Dedifferentiated amniotic fluid mesenchymal stem cell (primary cell): ENCODE measurements around the gene FBN2.
"Not testable (repeated sequence)": the region's sequence is repeated elsewhere in the genome, so short reads cannot be mapped to it uniquely, and the experiment has no call there.

Experiments used
- DNase-seq: peaks from one replicate; pipeline ENCODE4 v3.0.0-alpha.2; 2016; ENCODE audit errors: extremely low spot score

Gene FBN2

GRCh38 chr5:128534726-128535125 lies 3.3 kb downstream of the FBN2 start:
- peak; percentile 60 for DNase-seq

- DNase-seq: no peak
Observed at GRCh38 chr5:128532776-128533175, 5.3 kb downstream of the FBN2 start.

- DNase-seq: no peak
Observed at GRCh38 chr5:128532127-128532526, 5.9 kb downstream of the FBN2 start.

- DNase-seq: no peak
Observed at GRCh38 chr5:128528637-128529255, 9.3 kb downstream of the FBN2 start.

- DNase-seq: no peak
Observed at GRCh38 chr5:128528126-128528525, 9.9 kb downstream of the FBN2 start.

- no peak for DNase-seq
Observed at GRCh38 chr5:128527077-128527476, 11.0 kb downstream of the FBN2 start.

- no peak for DNase-seq
Observed at GRCh38 chr5:128522336-128522735, 15.7 kb downstream of the FBN2 start.

- DNase-seq: no peak
Observed at GRCh38 chr5:128519827-128520226, 18.2 kb downstream of the FBN2 start.

- DNase-seq: no peak
Observed at GRCh38 chr5:128516978-128517377, 21.1 kb downstream of the FBN2 start.

- no peak for DNase-seq
Observed at GRCh38 chr5:128513806-128514205, 24.2 kb downstream of the FBN2 start.

GRCh38 chr5:128512894-128513293 lies 25.2 kb downstream of the FBN2 start:
- no peak for DNase-seq

GRCh38 chr5:128506643-128507042 lies 31.4 kb downstream of the FBN2 start:
- DNase-seq: no peak

GRCh38 chr5:128503727-128504126 lies 34.3 kb downstream of the FBN2 start:
- DNase-seq: not testable (repeated sequence)

GRCh38 chr5:128498844-128499455 lies 39.1 kb downstream of the FBN2 start:
- DNase-seq: no peak

- no peak for DNase-seq
Observed at GRCh38 chr5:128494516-128494915, 43.5 kb downstream of the FBN2 start.

GRCh38 chr5:128493657-128494329 lies 44.3 kb downstream of the FBN2 start:
- DNase-seq: no peak

GRCh38 chr5:128491291-128491690 lies 46.8 kb downstream of the FBN2 start:
- no peak for DNase-seq

- no peak for DNase-seq
Observed at GRCh38 chr5:128490761-128491160, 47.3 kb downstream of the FBN2 start.

- DNase-seq: peak; percentile 38
Observed at GRCh38 chr5:128487041-128487440, 51.0 kb downstream of the FBN2 start.

GRCh38 chr5:128483738-128484137 lies 54.3 kb downstream of the FBN2 start:
- no peak for DNase-seq

GRCh38 chr5:128480906-128481633 lies 57.0 kb downstream of the FBN2 start:
- DNase-seq: no peak

- DNase-seq: no peak
Observed at GRCh38 chr5:128480158-128480557, 57.9 kb downstream of the FBN2 start.
